ENCODE data around the gene CEP135. TPM values are rescaled to one million over a fixed set of nuclear protein-coding genes. Genes with fewer than 3 reads are reported as not detected.

Gene CEP135
- total RNA-seq, 2 donors from 2014 or later = 4.0 to 7.3 TPM

- Histone ChIP-seq H3K27me3 (no peaks in the 10 kb centered on the region), H3K4me3 (no peak overlapping the region), H3K36me3 (no peaks in the 10 kb centered on the region), H3K9ac (ENCODE audit: low read depth in 2 of 2, low read length in 2 of 2) (no peak overlapping the region), H3K4me1 (no peaks in the 10 kb centered on the region), H3K27ac (no peak overlapping the region), H3K9me3 (no peaks in the 10 kb centered on the region)
- no peak for DNase-seq
- TF ChIP-seq CTCF (IDR thresholded peaks at IDR 0.05) = no peak
- intact Hi-C loops (cut with DNase I) = no loop called here
These were observed 101.9 kb downstream of the CEP135 start for GRCh38 chr4:56050625-56051024.

- H3K36me3 ChIP-seq = no peaks in the 10 kb centered on the region
- no peak for DNase-seq
- H3K4me3 ChIP-seq = no peak overlapping the region
- no peaks in the 10 kb centered on the region for H3K27me3 ChIP-seq
- H3K9me3 ChIP-seq = no peaks in the 10 kb centered on the region
- TF ChIP-seq CTCF (IDR thresholded peaks at IDR 0.05) = no peak
- H3K4me1 ChIP-seq = no peaks in the 10 kb centered on the region
- no peak overlapping the region for H3K27ac ChIP-seq
- H3K9ac ChIP-seq (ENCODE audit: low read depth in 2 of 2, low read length in 2 of 2) = no peak overlapping the region
- intact Hi-C loops (cut with DNase I) = no loop called here
These were observed 102.4 kb downstream of the CEP135 start for GRCh38 chr4:56051029-56051709.

GRCh38 chr4:56051710-56052075 lies 102.9 kb downstream of the CEP135 start:
- no peaks in the 10 kb centered on the region for H3K9me3 ChIP-seq
- intact Hi-C loops (cut with DNase I) = no loop called here
- DNase-seq = no peak
- no peak overlapping the region for H3K9ac ChIP-seq (ENCODE audit: low read depth in 2 of 2, low read length in 2 of 2)
- no peak overlapping the region for H3K27ac ChIP-seq
- no peaks in the 10 kb centered on the region for H3K27me3 ChIP-seq
- H3K4me3 ChIP-seq = no peak overlapping the region
- no peaks in the 10 kb centered on the region for H3K4me1 ChIP-seq
- TF ChIP-seq CTCF (IDR thresholded peaks at IDR 0.05) = no peak
- no peaks in the 10 kb centered on the region for H3K36me3 ChIP-seq

- no peaks in the 10 kb centered on the region for H3K27me3 ChIP-seq
- no peak overlapping the region for H3K27ac ChIP-seq
- H3K4me1 ChIP-seq = no peaks in the 10 kb centered on the region
- DNase-seq = no peak
- H3K9me3 ChIP-seq = no peaks in the 10 kb centered on the region
- intact Hi-C loops (cut with DNase I) = no loop called here
- H3K9ac ChIP-seq (ENCODE audit: low read depth in 2 of 2, low read length in 2 of 2) = no peak overlapping the region
- no peak for TF ChIP-seq CTCF (IDR thresholded peaks at IDR 0.05)
- H3K36me3 ChIP-seq = no peaks in the 10 kb centered on the region
- no peak overlapping the region for H3K4me3 ChIP-seq
These were observed 103.7 kb downstream of the CEP135 start for GRCh38 chr4:56052481-56052880.

- Histone ChIP-seq H3K4me3 (no peak overlapping the region), H3K9ac (ENCODE audit: low read depth in 2 of 2, low read length in 2 of 2) (no peak overlapping the region), H3K27me3 (no peaks in the 10 kb centered on the region), H3K27ac (no peak overlapping the region), H3K36me3 (no peaks in the 10 kb centered on the region), H3K4me1 (no peaks in the 10 kb centered on the region), H3K9me3 (no peaks in the 10 kb centered on the region)
- intact Hi-C loops (cut with DNase I) = no loop called here
- no peak for DNase-seq
- no peak for TF ChIP-seq CTCF (IDR thresholded peaks at IDR 0.05)
These were observed 104.2 kb downstream of the CEP135 start for GRCh38 chr4:56052966-56053365.

Measured in colonic mucosa (tissue), 4 donors.